HepG2 (cell line): ENCODE results near the gene VEGFA. TPM values are rescaled to one million over a fixed set of nuclear protein-coding genes. Genes with fewer than 3 reads are reported as not detected.
A peak's percentile ranks its signal among the peaks of the same experiment; 100 is the strongest.

ENCODE experiments used
- CREM ChIP-seq, 2 experiments: sonication (generic) in 1 of 2; formaldehyde crosslinking in 1 of 2; IDR thresholded peaks; 2 replicates each; pipeline versions ENCODE4 v1.4.0 to v1.6.1; 2016 to 2020; ENCODE audit warnings: antibody characterized with exemption in 1 of 2, mild to moderate bottlenecking in 1 of 2, missing genetic modification reagents in 1 of 2
- EEA1 ChIP-seq: sonication (generic); formaldehyde crosslinking; IDR thresholded peaks from 2 replicates; pipeline ENCODE4 v1.5.1; 2020; ENCODE audit warnings: mild to moderate bottlenecking, missing genetic modification reagents, borderline replicate concordance
- ELF4 ChIP-seq: sonication (generic); formaldehyde crosslinking; IDR thresholded peaks from 2 replicates; pipeline ENCODE4 v1.5.0; 2020; ENCODE audit warnings: missing genetic modification reagents, mild to moderate bottlenecking, moderate library complexity, borderline replicate concordance
- GATAD2A ChIP-seq: IDR thresholded peaks from 2 replicates; pipeline ENCODE4 v1.6.1; 2016
- GPBP1L1 ChIP-seq: sonication (generic); formaldehyde crosslinking; IDR thresholded peaks from 2 replicates; pipeline ENCODE4 v1.5.0; 2020; ENCODE audit warnings: mild to moderate bottlenecking, missing genetic modification reagents
- IRF1 ChIP-seq: sonication (generic); formaldehyde crosslinking; IDR thresholded peaks from 2 replicates; pipeline ENCODE4 v1.4.0; 2020; ENCODE audit warnings: low read depth, mild to moderate bottlenecking, missing genetic modification reagents
- KAT7 ChIP-seq: IDR thresholded peaks from 2 replicates; pipeline ENCODE4 v1.6.1; 2018; ENCODE audit warnings: borderline replicate concordance, missing compliant biosample characterization
- MEIS2 ChIP-seq: sonication (generic); formaldehyde crosslinking; IDR thresholded peaks from 2 replicates; pipeline ENCODE4 v1.9.0; 2021; ENCODE audit warnings: mild to moderate bottlenecking, missing genetic modification reagents
- MIXL1 ChIP-seq: IDR thresholded peaks from 2 replicates; pipeline ENCODE4 v1.6.1; 2016
- MXD1 ChIP-seq: sonication (generic); formaldehyde crosslinking; IDR thresholded peaks from 2 replicates; pipeline ENCODE4 v1.4.0; 2020; ENCODE audit warnings: mild to moderate bottlenecking, missing genetic modification reagents
- NCOA1 ChIP-seq: sonication (generic); formaldehyde crosslinking; IDR thresholded peaks from 2 replicates; pipeline ENCODE4 v1.9.0; 2021; ENCODE audit warnings: missing genetic modification reagents
- NCOA2 ChIP-seq: sonication (generic); formaldehyde crosslinking; IDR thresholded peaks from 2 replicates; pipeline ENCODE4 v1.8.0; 2022; ENCODE audit warnings: inconsistent platforms
- NFKBIZ ChIP-seq: IDR thresholded peaks from 2 replicates; pipeline ENCODE4 v1.6.1; 2018; ENCODE audit warnings: missing genetic modification reagents, missing compliant biosample characterization
- NR2F6 ChIP-seq, 2 experiments: IDR thresholded peaks; 2 replicates each; pipeline ENCODE4 v1.6.1; 2016; ENCODE audit warnings: antibody characterized with exemption in 1 of 2, mild to moderate bottlenecking in 1 of 2
- PITX1 ChIP-seq: sonication (generic); formaldehyde crosslinking; IDR thresholded peaks from 2 replicates; pipeline ENCODE4 v1.5.1; 2020; ENCODE audit warnings: mild to moderate bottlenecking, missing genetic modification reagents
- TFE3 ChIP-seq: IDR thresholded peaks from 2 replicates; pipeline ENCODE4 v1.6.1; 2016
- U2AF1 ChIP-seq: fragments of 200-400 bp; formaldehyde crosslinking; optimal IDR thresholded peaks from 2 replicates; pipeline ENCODE3; 2017; ENCODE audit warnings: mild to moderate bottlenecking, low read depth, low read length
- ZFP36L2 ChIP-seq: sonication (generic); formaldehyde crosslinking; IDR thresholded peaks from 2 replicates; pipeline ENCODE4 v1.4.0; 2020; ENCODE audit warnings: missing genetic modification reagents
- ZNF232 ChIP-seq: sonication (generic); formaldehyde crosslinking; IDR thresholded peaks from 2 replicates; pipeline ENCODE4 v1.4.0; 2020; ENCODE audit warnings: missing genetic modification reagents, borderline replicate concordance
- ZNF512 ChIP-seq: sonication (generic); formaldehyde crosslinking; IDR thresholded peaks from 2 replicates; pipeline ENCODE4 v1.4.0; 2020; ENCODE audit warnings: mild to moderate bottlenecking, missing genetic modification reagents
- ZNF660 ChIP-seq: sonication (generic); formaldehyde crosslinking; IDR thresholded peaks from 2 replicates; pipeline ENCODE4 v1.5.1; 2020; ENCODE audit warnings: mild to moderate bottlenecking, low read depth, missing genetic modification reagents, borderline replicate concordance
- ZNF800 ChIP-seq: sonication (generic); formaldehyde crosslinking; IDR thresholded peaks from 2 replicates; pipeline ENCODE4 v1.4.0; 2020; ENCODE audit warnings: missing genetic modification reagents
- polyA plus RNA-seq, 8 experiments: library from polyadenylated mRNA; depleted of rRNA in 3 of 8; stranded (reverse) in 7 of 8; unstranded in 1 of 8; fragments of >200 nt; fragmentation: Illumina TruSeq in 4 of 8; extraction: Trizol in 4 of 8; gene quantifications; 2 replicates each; pipeline versions ENCODE4 v1.2.1 to v1.2.3, GENCODE V29; 2011 to 2016; ENCODE audit warnings: low read depth in 4 of 8, missing spikeins in 1 of 8, mixed read lengths in 1 of 8; ENCODE audit not compliant: insufficient read depth in 1 of 8
- total RNA-seq, 5 experiments: library from RNA; depleted of rRNA; stranded (reverse); fragments of >200 nt; fragmentation: Illumina TruSeq; extraction: Trizol; gene quantifications; 2 replicates each; pipeline ENCODE4 v1.2.3, GENCODE V29; 2016; ENCODE audit warnings: low read depth in 1 of 5

The VEGFA gene
- total and polyA plus RNA-seq, 2 of the 13 experiments (the other 11 are each of a cell fraction or from before 2014, with no cell fraction given) = 68.1 to 629 TPM

GRCh38 chr6:43771210-43771857 is 1.3 kb downstream of the VEGFA start (continued):
- TF ChIP-seq PITX1 (no peak), MXD1 (no peak), ZNF512 (CRISPR knock-in tag) (no peak), GPBP1L1 (no peak), U2AF1 (no peak), NCOA2 (peak; percentile 63), GATAD2A (CRISPR knock-in tag) (peak; percentile 63), EEA1 (CRISPR knock-in tag) (peak; percentile 91; the same call in 1 of the 2 replicates), NFKBIZ (CRISPR knock-in tag) (0 out of 2 replicates have a peak, but pooled peaks have one; percentile 72), MIXL1 (CRISPR knock-in tag) (no peak), ELF4 (no peak), ZNF232 (no peak), NCOA1 (CRISPR knock-in tag) (peak; percentile 82; the same call in 1 of the 2 replicates), MEIS2 (peak; percentile 58), NR2F6 (IDR thresholded peaks at IDR 0.05) (no peak), NR2F6 (CRISPR knock-in tag; IDR thresholded peaks at IDR 0.05) (peak; percentile 70), TFE3 (CRISPR knock-in tag) (peak; percentile 41; the same call in 1 of the 2 replicates), ZNF800 (CRISPR knock-in tag) (no peak), KAT7 (peak; percentile 96), CREM (IDR thresholded peaks at IDR 0.05) (peak; percentile 22; the same call in 1 of the 2 replicates), CREM (CRISPR knock-in tag; IDR thresholded peaks at IDR 0.05) (peak; percentile 27; the same call in 1 of the 2 replicates), ZFP36L2 (CRISPR knock-in tag) (no peak), IRF1 (CRISPR knock-in tag) (no peak), ZNF660 (no peak)
